Right lobe of liver (tissue), 4 donors: Measurements from ENCODE around the gene ESRRB.

ENCODE experiments used
- POLR2A ChIP-seq: fragments of 450-650 bp; IDR thresholded peaks from one replicate; pipeline ENCODE4 v1.6.1; 2017; ENCODE audit warnings: antibody characterized with exemption, mild to moderate bottlenecking
- TF ChIP-seq, protein P1 (sequence below), 4 donors: fragments of 200-600 bp in 3 of 4; fragments of 450-650 bp in 1 of 4; IDR thresholded peaks; one replicate each; pipeline versions ENCODE4 v1.5.1 to v1.8.0; 2016 to 2022; ENCODE audit warnings: antibody characterized with exemption in 4 of 4, mild to moderate bottlenecking in 2 of 4
- donor health status: DM: no; HTN: no; CAD: no.
- donor health status: DM: no; HTN: no; CAD: no.
- donor health status: DM: no; HTN: yes; CAD: no.

DNA sequence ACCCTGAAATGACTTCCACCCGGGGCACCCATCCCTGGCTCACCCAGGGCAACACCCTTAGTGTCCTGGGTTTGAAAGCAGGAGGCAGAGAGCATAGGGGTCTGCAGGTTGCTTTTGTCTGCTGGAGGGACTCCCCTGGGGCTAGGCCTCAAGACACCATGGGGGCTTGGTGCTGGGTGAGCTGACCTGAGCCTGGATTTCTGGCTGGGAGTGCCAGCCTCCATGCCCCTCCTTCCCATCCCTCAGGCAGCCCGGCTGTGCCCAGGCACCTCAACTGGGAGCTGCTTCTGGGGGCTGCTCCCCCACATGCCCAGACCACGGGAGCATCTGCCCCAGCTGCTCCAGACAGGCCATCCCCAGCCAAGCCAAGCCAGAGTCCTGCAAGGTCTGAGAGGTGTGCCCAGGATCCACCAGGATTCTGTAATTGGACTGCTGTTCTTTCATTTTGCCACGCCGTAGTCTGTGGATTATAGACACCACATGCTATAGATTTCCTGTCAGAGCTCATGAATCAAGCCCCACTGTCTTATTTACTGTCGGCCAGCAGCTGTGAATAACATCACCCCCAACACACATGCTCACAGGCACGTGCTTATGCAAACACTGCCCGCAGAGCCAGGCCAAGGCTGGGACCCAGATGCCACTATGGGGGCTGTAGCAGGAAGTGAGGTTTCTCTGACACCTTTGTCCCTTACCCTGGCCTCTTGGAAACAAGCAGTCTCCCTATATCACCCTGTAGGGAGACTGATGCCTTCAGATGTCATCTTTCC is 29.4 kb upstream of the ESRRB start:
- TF ChIP-seq, protein P1, sequence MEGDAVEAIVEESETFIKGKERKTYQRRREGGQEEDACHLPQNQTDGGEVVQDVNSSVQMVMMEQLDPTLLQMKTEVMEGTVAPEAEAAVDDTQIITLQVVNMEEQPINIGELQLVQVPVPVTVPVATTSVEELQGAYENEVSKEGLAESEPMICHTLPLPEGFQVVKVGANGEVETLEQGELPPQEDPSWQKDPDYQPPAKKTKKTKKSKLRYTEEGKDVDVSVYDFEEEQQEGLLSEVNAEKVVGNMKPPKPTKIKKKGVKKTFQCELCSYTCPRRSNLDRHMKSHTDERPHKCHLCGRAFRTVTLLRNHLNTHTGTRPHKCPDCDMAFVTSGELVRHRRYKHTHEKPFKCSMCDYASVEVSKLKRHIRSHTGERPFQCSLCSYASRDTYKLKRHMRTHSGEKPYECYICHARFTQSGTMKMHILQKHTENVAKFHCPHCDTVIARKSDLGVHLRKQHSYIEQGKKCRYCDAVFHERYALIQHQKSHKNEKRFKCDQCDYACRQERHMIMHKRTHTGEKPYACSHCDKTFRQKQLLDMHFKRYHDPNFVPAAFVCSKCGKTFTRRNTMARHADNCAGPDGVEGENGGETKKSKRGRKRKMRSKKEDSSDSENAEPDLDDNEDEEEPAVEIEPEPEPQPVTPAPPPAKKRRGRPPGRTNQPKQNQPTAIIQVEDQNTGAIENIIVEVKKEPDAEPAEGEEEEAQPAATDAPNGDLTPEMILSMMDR (IDR thresholded peaks at IDR 0.05) = no peak
- no peak for TF ChIP-seq POLR2A
